GM06990 (cell line): ENCODE measurements around the gene IL18.

ENCODE experiments used
- DNase-seq: peaks from one replicate; pipeline ENCODE4 v3.0.0-alpha.2; 2011; ENCODE audit not compliant: insufficient read length; ENCODE audit errors: extremely low read depth
- H3K27me3 ChIP-seq: replicated peaks from 2 replicates; pipeline ENCODE4 v1.6.0; 2011; ENCODE audit warnings: low read length; ENCODE audit not compliant: control insufficient read depth, insufficient read depth
- H3K36me3 ChIP-seq: 2 replicates; pipeline ENCODE4 v1.5.1; 2011; ENCODE audit warnings: low read length; ENCODE audit not compliant: control insufficient read depth, insufficient read depth
- H3K4me3 ChIP-seq: replicated peaks from 2 replicates; pipeline ENCODE4 v1.5.1; 2011; ENCODE audit warnings: low read depth, mild to moderate bottlenecking, control low read depth, low read length
- CTCF ChIP-seq: IDR thresholded peaks from 2 replicates; pipeline ENCODE4 v1.5.1; 2011; ENCODE audit warnings: low read length, control low read depth, mild to moderate bottlenecking, inconsistent platforms; ENCODE audit not compliant: insufficient read depth, poor library complexity, severe bottlenecking

The IL18 gene

GRCh38 chr11:112176077-112176476, 12.2 kb upstream of the IL18 start:
- no peak for DNase-seq
- Histone ChIP-seq H3K36me3 (no peaks in the 10 kb centered on the region), H3K27me3 (no peaks in the 10 kb centered on the region), H3K4me3 (no peak overlapping the region)
- no peak for TF ChIP-seq CTCF

GRCh38 chr11:112175599-112175952, 11.7 kb upstream of the IL18 start:
- TF ChIP-seq CTCF: no peak
- no peak for DNase-seq
- Histone ChIP-seq H3K36me3 (no peaks in the 10 kb centered on the region), H3K27me3 (no peaks in the 10 kb centered on the region), H3K4me3 (no peak overlapping the region; the same call in 1 of the 2 replicates)

GRCh38 chr11:112174789-112175598, 11.1 kb upstream of the IL18 start, which contains the start of gene BCO2:
Gene BCO2, plus strand, starts transcription at chr11:112175512. Its CDS starts 90 bp downstream, at chr11:112175602.
- peak; percentile 74 for TF ChIP-seq CTCF
- no peaks in the 10 kb centered on the region for H3K36me3 ChIP-seq
- no peak for DNase-seq
- H3K4me3 ChIP-seq: no peak within 1 kb of the TSS; the same call in 1 of the 2 replicates
- H3K27me3 ChIP-seq: no peaks in the 10 kb centered on the region

DNA sequence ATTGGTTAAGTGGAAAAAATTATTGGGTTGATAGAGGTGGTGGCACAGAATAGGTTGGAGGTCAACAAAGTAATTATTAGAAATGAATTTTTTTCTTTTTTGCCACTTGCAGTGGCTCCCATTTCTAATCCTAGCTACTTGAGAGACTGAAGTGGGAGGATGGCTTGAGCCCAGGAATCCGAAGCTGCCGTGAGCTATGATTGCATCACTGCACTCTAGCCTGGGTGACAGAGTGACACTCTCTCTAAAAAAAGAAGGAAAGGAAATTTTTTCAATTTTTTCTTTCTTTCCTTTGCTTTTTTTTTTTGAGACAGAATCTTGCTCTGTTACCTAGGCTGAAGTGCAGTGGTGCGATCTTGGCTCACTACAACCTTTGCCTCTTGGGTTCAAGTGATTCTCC, 9.3 kb upstream of the IL18 start:
- no peak for DNase-seq
- no peak for TF ChIP-seq CTCF

GRCh38 chr11:112172362-112172994, 8.6 kb upstream of the IL18 start:
- no peak for TF ChIP-seq CTCF
- Histone ChIP-seq H3K27me3 (no peaks in the 10 kb centered on the region), H3K36me3 (no peaks in the 10 kb centered on the region), H3K4me3 (no peak overlapping the region)
- DNase-seq: peak; percentile 64

More for the DNA sequence above, 9.3 kb upstream of the IL18 start:
- H3K36me3 ChIP-seq: no peaks in the 10 kb centered on the region
- H3K27me3 ChIP-seq: no peaks in the 10 kb centered on the region
- H3K4me3 ChIP-seq: no peak overlapping the region
